Activated naive CD8-positive, alpha-beta T cell treated with anti-CD3 and anti-CD28 coated beads, Interleukin-2, amount 50 U/mL, for 24 hours (primary cell): Measurements from ENCODE around the gene SEC61B.
"Not testable (repeated sequence)": the region's sequence is repeated elsewhere in the genome, so short reads cannot be mapped to it uniquely, and the experiment has no call there.

ENCODE experiments used
- ATAC-seq: fragments of 150-1000 bp; cut with Tn5 transposase; one replicate; pipeline ENCODE4 v1.10.0; 2021
- DNase-seq: peaks from one replicate; pipeline ENCODE4 v3.0.0; 2021
- H3K27ac Mint-ChIP-seq: one replicate; pipeline ENCODE4 v1.8.0; 2021; ENCODE audit warnings: mild to moderate bottlenecking, mixed read lengths
- H3K27me3 Mint-ChIP-seq: one replicate; pipeline ENCODE4 v1.8.0; 2021; ENCODE audit warnings: mixed read lengths
- H3K36me3 Mint-ChIP-seq: one replicate; pipeline ENCODE4 v1.8.0; 2021; ENCODE audit warnings: low read depth, mixed read lengths
- H3K4me1 Mint-ChIP-seq: one replicate; pipeline ENCODE4 v1.8.0; 2021; ENCODE audit warnings: mixed read lengths
- H3K4me3 Mint-ChIP-seq: one replicate; pipeline ENCODE4 v1.8.0; 2021; ENCODE audit warnings: mild to moderate bottlenecking, moderate library complexity, mixed read lengths
- H3K9me3 Mint-ChIP-seq: one replicate; pipeline ENCODE4 v1.8.0; 2021; ENCODE audit warnings: mixed read lengths

SEC61B gene

DNA sequence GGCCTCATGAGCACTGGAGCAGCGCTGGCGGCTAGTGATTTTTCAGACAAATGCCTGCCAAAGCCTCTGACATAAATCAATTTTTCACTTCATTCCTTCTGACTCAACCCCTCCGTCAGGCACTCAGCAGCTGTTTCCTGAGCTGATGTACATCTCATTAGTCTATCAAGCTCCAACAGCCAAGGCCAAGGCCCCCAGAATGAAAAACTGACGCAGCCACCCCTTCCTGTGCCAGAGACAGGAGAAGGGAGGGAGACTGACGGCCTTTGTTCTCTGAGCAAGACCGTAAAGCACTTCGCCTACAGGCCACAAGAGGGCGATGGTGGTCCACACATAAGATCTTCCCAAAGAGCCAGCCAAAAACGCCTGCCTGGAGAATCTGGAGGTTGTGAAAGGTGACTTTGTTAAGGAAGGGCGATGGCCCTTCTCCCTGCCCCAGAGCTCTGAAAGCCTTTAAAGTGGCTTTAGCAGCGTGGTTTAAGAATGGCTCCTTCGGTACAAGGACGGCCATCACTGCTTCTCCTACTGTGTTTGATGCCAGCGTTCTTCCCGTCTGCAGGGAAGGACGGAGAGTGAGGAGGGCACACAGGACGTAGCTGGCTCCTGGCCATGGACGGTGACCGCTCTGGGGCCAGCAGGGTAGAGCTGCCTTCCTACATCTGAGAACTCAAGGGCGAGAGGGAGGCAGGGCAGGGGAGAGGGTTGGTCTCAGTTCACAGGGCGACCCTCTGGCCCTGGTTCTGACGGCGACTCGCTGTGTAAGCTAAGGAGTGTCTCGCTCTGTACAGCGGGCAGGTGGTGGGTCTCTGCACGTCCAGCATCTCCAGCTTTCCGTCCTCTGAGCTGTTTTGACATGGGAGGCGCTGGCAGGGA, 37.4 kb upstream of the SEC61B start:
- Mint-ChIP-seq H3K27ac (peak overlapping the region; percentile 81), H3K27me3 (peaks cover 3% of the 10 kb centered on the region), H3K4me1 (peaks cover 65% of the 10 kb centered on the region), H3K36me3 (peaks cover 4% of the 10 kb centered on the region), H3K4me3 (no peak overlapping the region), H3K9me3 (no peaks in the 10 kb centered on the region)
- DNase-seq (peak; percentile 82), ATAC-seq (peak; percentile 95)

DNA sequence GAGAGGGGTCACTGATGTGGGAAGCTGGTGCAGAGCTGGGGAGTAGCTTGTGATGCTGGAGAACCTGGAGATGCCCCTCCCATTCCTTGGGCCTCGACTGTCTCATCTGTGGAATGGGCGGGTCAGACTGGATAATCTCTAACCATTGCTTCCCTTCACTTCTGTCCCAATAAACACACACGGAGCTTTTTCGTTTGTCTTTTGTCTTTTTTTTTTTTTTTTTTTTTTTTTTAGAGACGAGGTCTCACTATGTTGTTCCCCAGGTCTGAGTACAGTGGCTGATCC, 36.8 kb upstream of the SEC61B start:
- H3K9me3 Mint-ChIP-seq: no peaks in the 10 kb centered on the region
- peaks cover 3% of the 10 kb centered on the region for H3K27me3 Mint-ChIP-seq
- DNase-seq (no peak), ATAC-seq (no peak)
- peaks cover 4% of the 10 kb centered on the region for H3K36me3 Mint-ChIP-seq
- H3K27ac Mint-ChIP-seq: no peak overlapping the region
- H3K4me1 Mint-ChIP-seq: peaks cover 60% of the 10 kb centered on the region
- no peak overlapping the region for H3K4me3 Mint-ChIP-seq

DNA sequence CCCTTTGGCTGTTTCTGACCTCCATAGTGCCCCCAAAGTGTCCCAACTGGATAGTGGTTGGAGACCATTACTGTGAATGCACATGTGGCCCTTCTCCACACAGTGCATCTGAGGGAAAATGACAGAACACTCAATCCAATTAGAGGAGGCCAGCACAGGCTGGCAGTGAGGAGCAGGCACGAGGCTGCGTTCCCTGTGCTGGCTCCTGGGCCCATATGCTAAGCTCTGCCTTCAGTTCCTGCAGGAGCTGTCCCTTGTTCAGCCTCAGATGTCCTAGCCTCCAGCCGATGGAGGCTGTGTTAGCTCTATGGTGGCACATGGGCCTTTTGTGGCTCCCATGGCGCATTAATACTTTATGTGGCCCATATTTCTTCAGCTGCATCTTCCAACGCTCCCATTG, 36.1 kb upstream of the SEC61B start:
- Mint-ChIP-seq H3K36me3 (peaks cover 4% of the 10 kb centered on the region), H3K4me3 (no peak overlapping the region), H3K27ac (no peak overlapping the region), H3K9me3 (no peaks in the 10 kb centered on the region), H3K4me1 (peaks cover 54% of the 10 kb centered on the region), H3K27me3 (peaks cover 3% of the 10 kb centered on the region)
- DNase-seq (no peak), ATAC-seq (no peak)

DNA sequence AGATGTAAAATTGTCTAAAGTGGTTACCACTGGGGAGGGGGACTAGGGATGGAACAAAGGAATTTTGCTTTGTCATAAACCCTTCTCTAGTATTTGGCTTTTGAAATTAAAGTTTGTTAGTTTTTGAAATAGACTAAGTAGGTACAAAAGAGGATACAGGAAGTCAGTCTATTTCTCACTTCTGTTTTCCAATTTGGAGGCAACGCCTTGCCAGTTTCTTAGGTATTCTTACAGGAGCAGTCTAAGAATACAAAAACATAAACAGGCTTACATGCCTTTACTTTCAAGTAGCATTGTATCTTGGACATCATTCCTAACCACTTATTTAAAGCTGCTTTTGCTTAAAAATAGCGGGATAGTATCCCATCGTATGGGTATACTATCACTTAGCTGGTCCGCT, 34.8 kb upstream of the SEC61B start:
- H3K9me3 Mint-ChIP-seq: no peaks in the 10 kb centered on the region
- H3K27ac Mint-ChIP-seq: no peak overlapping the region
- peaks cover 40% of the 10 kb centered on the region for H3K4me1 Mint-ChIP-seq
- peaks cover 5% of the 10 kb centered on the region for H3K27me3 Mint-ChIP-seq
- H3K36me3 Mint-ChIP-seq: no peaks in the 10 kb centered on the region
- DNase-seq: no peak
- H3K4me3 Mint-ChIP-seq: no peak overlapping the region
- no peak for ATAC-seq

GRCh38 chr9:99189186-99189585, 32.9 kb upstream of the SEC61B start:
- Mint-ChIP-seq H3K4me3 (no peak overlapping the region), H3K27ac (no peak overlapping the region), H3K4me1 (peaks cover 27% of the 10 kb centered on the region), H3K36me3 (no peaks in the 10 kb centered on the region), H3K9me3 (no peaks in the 10 kb centered on the region), H3K27me3 (peaks cover 5% of the 10 kb centered on the region)
- DNase-seq: no peak
- ATAC-seq: no peak

- DNase-seq: no peak
- Mint-ChIP-seq H3K4me1 (peaks cover 19% of the 10 kb centered on the region), H3K27ac (no peak overlapping the region)
These were observed 32.0 kb upstream of the SEC61B start for GRCh38 chr9:99189887-99190596.

DNA sequence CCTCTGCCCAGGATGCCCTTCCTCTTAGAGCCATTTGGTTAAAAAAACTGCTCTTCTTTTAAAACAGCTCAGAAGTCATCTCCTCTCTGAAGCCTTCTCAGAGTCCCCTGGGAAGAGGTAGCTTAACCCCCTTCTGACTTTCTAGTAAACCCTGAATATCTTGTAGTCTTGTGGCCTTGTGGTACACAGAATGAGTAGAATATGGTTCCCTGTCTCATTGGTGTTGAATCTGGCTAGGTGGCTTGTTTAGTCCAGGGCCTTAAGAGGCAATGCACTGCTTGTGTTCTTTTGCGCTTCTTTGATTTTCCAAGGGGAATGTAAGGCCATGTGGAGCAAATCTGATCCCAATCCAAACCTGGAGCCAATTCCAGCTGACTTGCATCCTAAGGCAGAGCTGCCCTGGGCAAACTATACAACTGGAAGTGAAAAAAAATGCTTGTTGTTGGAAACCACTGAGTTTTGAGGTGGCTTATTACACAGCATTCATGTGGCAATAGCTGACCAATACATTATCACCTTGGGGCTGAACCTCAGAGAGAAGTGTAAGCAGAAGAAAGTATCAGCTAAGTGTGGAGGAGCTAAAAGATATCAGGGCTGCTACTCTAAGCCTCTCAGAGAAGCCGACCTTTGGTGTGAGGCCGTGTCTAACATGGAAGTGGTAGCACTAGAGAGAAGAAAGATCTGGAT, 31.3 kb upstream of the SEC61B start:
- no peak overlapping the region for H3K27ac Mint-ChIP-seq
- H3K4me3 Mint-ChIP-seq: no peak overlapping the region
- DNase-seq (no peak), ATAC-seq (no peak)
- H3K9me3 Mint-ChIP-seq: no peaks in the 10 kb centered on the region
- peaks cover 13% of the 10 kb centered on the region for H3K4me1 Mint-ChIP-seq
- no peaks in the 10 kb centered on the region for H3K36me3 Mint-ChIP-seq
- peaks cover 5% of the 10 kb centered on the region for H3K27me3 Mint-ChIP-seq

More at GRCh38 chr9:99189887-99190596, 32.0 kb upstream of the SEC61B start:
- Mint-ChIP-seq H3K4me3 (no peak overlapping the region), H3K27me3 (peaks cover 5% of the 10 kb centered on the region), H3K9me3 (no peaks in the 10 kb centered on the region), H3K36me3 (no peaks in the 10 kb centered on the region)
- ATAC-seq: no peak

GRCh38 chr9:99192786-99193465, 29.2 kb upstream of the SEC61B start:
- peaks cover 13% of the 10 kb centered on the region for H3K4me1 Mint-ChIP-seq
- peaks cover 5% of the 10 kb centered on the region for H3K27me3 Mint-ChIP-seq
- no peak overlapping the region for H3K27ac Mint-ChIP-seq
- ATAC-seq: no peak
- no peak overlapping the region for H3K4me3 Mint-ChIP-seq
- no peaks in the 10 kb centered on the region for H3K36me3 Mint-ChIP-seq
- DNase-seq: no peak
- no peaks in the 10 kb centered on the region for H3K9me3 Mint-ChIP-seq

GRCh38 chr9:99193466-99193821, 28.6 kb upstream of the SEC61B start:
- no peaks in the 10 kb centered on the region for H3K36me3 Mint-ChIP-seq
- ATAC-seq (no peak), DNase-seq (no peak)
- H3K27ac Mint-ChIP-seq: no peak overlapping the region
- H3K4me3 Mint-ChIP-seq: no peak overlapping the region
- peaks cover 10% of the 10 kb centered on the region for H3K4me1 Mint-ChIP-seq
- no peaks in the 10 kb centered on the region for H3K9me3 Mint-ChIP-seq
- peaks cover 2% of the 10 kb centered on the region for H3K27me3 Mint-ChIP-seq

GRCh38 chr9:99196484-99196883, 25.6 kb upstream of the SEC61B start:
- not testable (repeated sequence) for H3K9me3 Mint-ChIP-seq, H3K4me3 Mint-ChIP-seq, DNase-seq, H3K27ac Mint-ChIP-seq, H3K36me3 Mint-ChIP-seq, ATAC-seq, H3K4me1 Mint-ChIP-seq, H3K27me3 Mint-ChIP-seq

DNA sequence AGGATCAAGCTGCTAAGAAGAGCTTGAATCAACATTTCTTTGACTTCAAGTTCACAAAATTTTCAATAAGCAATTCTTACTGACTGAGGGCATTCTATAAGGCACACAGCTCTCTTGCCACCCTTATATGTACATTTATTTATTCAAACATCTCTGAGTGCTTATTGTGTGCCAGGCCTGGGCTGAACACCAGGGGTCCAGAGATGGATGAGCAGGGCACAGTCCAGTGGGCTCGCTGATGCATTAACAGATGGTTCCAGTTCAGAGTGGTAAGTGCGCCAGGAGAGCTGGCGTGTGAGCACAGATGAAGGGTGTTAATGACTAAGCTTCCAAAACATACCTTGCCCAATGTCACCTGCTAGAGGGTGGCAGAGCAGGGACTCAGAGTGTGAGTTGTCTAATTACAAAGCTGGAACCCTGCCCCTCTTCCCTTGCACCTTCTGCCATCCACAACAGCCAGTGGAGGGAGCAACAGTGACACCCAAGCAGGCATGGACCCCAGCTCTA, 24.9 kb upstream of the SEC61B start:
- H3K36me3 Mint-ChIP-seq: no peaks in the 10 kb centered on the region
- H3K27me3 Mint-ChIP-seq: no peaks in the 10 kb centered on the region
- DNase-seq (no peak), ATAC-seq (no peak)
- H3K9me3 Mint-ChIP-seq: no peaks in the 10 kb centered on the region
- H3K4me3 Mint-ChIP-seq: no peak overlapping the region
- H3K27ac Mint-ChIP-seq: no peak overlapping the region
- peaks cover 10% of the 10 kb centered on the region for H3K4me1 Mint-ChIP-seq

- no peak for ATAC-seq
- Mint-ChIP-seq H3K36me3 (no peaks in the 10 kb centered on the region), H3K4me1 (peaks cover 8% of the 10 kb centered on the region), H3K9me3 (no peaks in the 10 kb centered on the region), H3K27ac (no peak overlapping the region), H3K4me3 (no peak overlapping the region), H3K27me3 (no peaks in the 10 kb centered on the region)
- DNase-seq: no peak
These were observed 24.1 kb upstream of the SEC61B start for GRCh38 chr9:99197987-99198386.

DNA sequence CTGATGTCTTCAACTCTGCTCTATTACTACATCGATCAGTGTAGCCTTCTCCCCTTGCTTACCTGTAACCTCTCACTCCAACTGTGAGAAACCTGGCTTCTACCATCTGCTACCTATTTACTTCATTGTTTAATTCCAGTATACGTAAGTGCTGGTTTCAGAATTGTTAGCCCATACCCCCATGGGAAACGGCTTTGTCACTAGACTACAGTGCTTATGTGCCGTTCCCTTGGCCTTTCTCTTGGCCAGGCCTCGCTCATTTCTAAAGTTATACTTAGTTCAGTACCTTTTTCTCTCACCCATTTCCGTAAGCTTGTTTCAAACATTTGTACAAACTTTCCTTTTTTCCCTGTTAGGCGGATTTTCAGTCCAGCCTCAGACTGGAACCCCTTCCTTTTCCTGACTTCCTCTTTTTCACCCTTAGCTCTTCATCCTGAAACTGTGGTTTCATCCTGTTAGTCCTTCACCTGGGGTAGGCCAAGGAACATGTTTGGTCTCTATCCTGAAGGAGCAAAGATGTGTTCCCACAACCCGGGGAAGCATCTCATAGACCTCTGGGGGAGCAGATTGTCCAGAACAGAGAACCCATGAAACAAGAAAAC, 22.0 kb upstream of the SEC61B start:
- no peaks in the 10 kb centered on the region for H3K9me3 Mint-ChIP-seq
- peaks cover 4% of the 10 kb centered on the region for H3K4me1 Mint-ChIP-seq
- no peaks in the 10 kb centered on the region for H3K36me3 Mint-ChIP-seq
- H3K4me3 Mint-ChIP-seq: no peak overlapping the region
- ATAC-seq (no peak), DNase-seq (no peak)
- no peaks in the 10 kb centered on the region for H3K27me3 Mint-ChIP-seq
- H3K27ac Mint-ChIP-seq: no peak overlapping the region

DNA sequence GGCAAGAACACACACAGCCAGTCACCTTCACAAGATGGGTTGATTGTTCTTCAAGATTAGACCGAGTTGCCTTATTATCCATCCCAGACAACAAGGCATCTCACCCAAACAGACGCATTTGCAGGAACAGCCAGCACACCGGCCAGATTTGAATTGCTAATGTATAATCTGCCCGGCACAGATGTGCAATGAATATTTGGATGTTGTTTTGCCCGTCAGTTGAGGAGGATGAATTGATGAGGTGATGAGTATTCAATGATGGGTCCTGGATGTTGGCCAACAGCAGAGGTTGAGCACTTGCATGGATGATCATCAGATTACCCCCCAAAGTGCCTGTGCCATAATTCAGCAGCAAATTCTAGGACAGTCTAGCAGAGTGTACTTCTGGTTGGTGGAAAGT, 20.5 kb upstream of the SEC61B start:
- peaks cover 4% of the 10 kb centered on the region for H3K27me3 Mint-ChIP-seq
- H3K9me3 Mint-ChIP-seq: peaks cover under 1% of the 10 kb centered on the region
- peaks cover 3% of the 10 kb centered on the region for H3K4me1 Mint-ChIP-seq
- no peak overlapping the region for H3K27ac Mint-ChIP-seq
- DNase-seq (no peak), ATAC-seq (no peak)
- H3K4me3 Mint-ChIP-seq: no peak overlapping the region
- H3K36me3 Mint-ChIP-seq: no peaks in the 10 kb centered on the region
